UCSD-AML1 (cell line): Measurements from ENCODE around the gene KLHL41.
A peak's percentile ranks its signal among the peaks of the same experiment; 100 is the strongest.

Experiments
- DNase-seq: peaks from one replicate; lab custom pipeline; 2025; ENCODE audit not compliant: unreplicated experiment; lab: John Stamatoyannopoulos, UW

Gene KLHL41

DNA sequence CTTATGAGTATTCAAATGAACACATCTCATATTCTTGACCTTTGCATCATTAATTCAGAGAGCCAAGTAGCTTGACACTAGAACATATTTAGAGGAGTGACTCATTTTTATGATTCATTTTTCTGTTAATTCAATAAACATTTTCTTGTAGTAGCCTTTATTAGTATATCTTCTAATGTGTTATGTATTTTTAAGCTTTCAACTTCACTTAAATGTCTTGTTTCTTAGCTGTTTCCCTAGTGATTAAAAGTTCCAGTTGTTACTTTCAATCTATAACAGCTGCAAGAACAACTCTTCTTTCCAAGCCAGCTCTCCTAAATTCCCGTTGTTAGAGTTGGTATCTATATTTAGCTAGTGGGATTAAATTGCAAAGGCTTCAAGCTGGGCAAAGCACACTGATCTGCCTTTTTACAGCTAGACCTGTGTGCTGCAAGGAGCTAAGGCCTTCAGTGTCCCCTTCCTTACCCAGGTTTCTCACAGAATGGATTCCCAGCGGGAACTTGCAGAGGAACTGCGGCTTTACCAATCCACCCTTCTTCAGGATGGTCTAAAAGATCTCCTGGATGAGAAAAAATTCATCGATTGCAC lies at the start of gene KLHL41:
TSS of gene KLHL41 (plus strand) at position 405 of the 588 bp plus-strand sequence. CDS start at position 482, 77 bp downstream.
- no peak for DNase-seq

DNA sequence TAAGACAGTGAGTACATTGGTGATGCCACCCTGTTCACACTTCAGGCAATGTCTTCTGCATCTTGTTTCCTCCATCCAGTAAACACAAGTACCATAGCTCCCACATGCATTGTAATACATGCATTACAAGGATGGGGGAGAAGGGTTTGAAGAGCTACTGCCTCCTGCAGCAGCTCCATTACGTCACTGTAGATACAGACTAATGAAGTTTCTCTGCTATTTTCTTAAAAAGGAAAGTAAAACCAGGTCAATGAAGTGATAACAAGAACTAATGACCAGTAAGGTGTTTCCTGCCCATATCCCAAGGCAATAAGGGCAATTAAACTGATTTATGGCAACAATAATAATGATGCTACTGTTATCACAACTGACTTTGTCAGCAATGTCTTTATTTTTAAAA lies 48.4 kb upstream of the KLHL41 start:
- DNase-seq, result no peak

DNA sequence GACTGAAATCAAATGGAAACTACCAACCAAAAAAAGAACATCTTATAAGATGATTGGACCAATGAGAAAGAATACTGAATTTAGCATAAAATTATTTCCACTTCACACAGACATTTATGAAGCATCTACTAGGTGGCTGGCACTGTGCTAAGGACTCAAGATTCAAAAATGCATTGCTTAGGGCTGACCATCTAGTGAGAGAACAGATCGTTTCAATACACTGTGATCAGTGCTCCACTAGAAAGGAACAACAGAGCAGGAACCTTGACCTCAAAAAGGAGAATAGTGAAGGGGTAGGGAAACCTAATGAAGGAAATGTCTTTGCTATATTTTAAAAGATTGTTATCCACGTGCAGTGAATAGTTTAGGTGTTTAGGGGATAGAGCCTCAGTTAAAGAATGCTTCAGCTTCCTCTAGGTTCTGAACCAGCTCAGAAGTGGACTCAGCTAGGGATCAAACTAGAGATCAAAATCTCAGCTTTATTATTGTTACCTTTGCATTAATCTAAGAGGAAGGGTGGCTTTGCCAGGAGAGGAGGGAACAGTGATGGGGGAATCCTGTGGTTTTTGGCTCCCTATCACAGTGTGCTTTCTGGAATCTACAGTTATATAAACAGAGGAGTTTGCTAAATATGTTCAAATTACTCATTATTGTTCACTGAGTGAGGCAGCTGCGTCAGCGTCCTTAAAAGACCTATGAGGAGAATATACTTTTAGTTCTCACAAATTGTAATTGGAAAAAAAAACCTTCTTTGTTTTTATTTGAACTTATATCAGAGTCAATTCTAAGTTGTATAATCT lies 46.4 kb upstream of the KLHL41 start:
- DNase-seq, result no peak

DNA sequence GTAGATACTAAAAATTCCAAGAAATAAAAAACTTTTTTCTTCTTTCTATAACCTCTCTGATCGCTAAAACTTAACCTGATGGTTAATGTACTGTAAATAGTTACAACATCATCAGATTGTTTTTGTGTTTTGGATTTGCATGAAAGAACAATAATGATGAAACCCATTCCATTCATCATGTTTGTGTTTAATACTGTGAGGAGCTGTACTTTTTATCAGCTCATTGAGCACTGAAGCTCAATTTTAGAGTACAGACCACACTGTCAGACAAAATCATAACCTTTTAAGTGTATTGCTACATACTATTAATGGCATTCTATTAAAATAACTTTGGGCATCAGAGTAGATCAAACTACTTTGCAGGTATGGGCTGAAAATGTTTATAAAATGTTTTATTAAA lies 45.0 kb upstream of the KLHL41 start:
- no peak for DNase-seq

DNA sequence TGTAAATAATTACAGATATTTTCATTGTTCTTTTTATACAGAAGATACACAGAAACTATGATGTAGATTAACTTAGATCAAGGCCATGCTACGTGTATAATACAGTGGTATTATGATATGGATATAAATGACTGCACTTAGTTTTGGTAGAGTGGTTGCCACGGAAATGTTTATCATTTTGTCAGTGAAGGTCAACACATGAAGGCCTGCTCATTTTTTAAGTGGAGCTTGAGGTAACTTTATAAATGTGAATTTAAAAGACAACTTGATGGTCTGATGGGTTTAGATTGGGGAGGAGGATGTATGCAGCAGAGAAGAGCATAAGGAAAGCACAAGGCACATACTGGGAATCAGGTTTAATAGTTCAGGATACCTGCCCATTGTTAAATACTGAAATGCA lies 44.6 kb upstream of the KLHL41 start:
- DNase-seq, result no peak

DNA sequence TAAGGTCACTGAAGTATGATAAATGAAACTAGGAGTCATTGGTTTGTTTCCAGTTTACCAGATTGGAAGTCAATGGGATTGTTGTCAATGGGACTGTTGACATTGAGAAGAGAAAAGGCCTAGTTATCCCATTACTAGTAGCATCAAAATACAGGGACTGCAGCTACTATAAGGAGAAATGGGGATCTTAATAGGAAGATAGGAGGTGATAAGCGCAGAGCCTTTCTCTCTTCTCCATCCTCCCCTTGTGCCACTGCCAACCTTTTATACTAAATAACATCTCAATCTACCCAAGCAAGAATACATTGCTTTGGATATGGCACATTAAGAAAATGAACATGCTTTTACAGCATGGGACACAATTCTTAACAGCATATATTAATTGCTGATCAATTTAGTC lies 40.7 kb upstream of the KLHL41 start:
- no peak for DNase-seq

DNA sequence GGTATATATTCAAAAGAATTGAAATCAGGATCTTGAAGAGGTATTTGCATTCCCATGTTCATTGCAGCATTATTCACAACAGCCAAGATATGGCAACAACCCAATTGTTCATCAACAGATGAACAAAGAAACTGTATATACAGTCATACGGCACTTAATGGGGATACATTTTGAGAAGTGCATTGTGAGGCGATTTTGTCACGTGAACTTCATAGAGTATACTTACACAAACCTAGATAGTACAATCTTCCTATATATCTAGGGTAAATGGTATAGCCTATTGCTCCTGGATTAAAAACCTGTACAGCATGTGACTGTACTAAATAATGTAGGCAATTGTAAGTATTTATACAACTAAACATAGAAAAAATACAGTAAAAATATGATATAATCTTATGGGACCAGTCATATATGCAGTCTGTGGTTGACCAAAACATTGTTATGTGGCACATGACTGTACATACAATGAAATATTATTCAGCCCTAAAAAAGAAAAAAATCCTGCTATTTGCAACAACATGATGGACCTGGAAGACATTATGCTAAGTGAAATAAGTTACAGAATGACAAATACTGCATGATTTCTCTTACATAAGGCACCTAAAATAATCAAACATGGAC lies 39.4 kb upstream of the KLHL41 start:
- no peak for DNase-seq

DNA sequence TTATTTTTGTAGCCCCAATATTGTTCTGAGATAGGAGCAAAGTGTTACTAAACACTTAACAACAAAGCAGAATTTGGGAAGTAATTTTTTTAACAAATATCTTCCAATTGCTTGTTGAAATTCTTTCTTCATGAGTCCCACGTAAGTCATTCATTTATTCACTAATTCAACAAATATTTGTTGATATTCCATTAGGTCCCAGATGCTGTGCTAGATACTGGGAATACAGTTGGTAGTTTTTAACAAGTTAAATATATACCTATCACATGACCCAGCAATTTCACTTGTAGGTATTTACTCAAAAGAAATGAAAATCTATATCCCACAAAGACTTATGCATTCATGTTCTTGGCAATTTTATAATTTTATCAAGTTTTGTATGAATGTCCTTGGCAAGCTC lies 37.3 kb upstream of the KLHL41 start:
- DNase-seq, result no peak

DNA sequence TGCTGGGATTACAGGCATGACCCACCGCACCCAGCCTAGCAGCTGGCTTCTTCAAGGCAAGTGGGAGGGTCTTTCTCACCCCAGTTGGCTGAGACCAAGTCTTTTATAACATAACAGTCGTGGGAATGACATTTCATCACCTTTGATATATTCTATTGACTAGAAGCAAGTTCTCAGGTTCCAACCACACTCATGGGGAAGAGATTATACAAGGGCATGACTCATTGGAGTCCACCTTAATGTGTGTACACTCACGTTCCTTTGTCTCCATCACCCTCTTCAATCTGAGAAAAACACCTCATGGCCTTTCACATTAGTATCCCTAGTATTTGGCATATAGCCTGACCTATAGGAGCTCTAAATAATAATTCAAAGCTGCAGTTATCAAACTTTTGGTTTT lies 33.0 kb upstream of the KLHL41 start:
- DNase-seq, result no peak

DNA sequence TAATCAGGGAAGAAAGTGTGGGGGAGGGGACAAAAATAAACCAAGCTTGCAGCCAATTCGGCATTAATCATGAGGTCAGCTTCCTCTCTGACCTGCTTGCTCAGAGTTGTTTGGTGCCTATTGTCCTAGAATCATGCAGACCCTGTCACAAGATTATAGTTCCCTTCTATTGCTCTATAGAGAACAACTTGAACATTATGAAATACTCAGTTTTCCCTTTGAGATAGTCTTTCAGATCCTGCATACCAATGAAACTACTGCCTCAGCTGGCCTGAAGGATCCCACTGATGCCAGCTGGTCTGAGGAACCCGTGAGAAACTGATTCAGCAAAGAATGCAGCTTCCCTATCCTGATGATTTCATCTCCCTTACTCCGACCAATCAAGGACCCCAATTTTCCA lies 31.2 kb upstream of the KLHL41 start:
- no peak for DNase-seq

DNA sequence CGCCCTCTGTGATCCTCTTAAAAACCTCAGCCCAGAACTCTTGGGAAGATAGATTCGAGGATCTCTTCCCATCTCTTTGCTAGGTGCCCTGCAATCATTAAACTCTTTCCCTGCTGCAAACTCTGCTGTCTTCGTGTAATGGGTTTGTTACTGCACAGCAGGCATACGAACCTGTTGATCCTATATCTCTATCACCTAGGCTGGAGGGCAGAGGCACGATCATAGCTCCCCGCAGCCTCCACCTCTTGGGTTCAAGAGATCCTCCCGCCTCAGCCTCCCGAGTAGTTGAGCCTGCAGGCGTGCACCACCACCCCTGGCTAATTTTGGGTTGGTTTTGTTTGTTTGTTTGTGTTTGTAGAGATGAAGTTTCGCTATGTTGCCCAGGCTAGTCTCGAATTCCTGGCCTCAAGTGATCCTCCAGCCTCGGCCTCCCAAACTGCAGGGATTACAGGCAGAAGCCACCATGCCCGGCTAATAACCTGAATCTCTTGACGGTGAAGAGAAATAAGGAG lies 30.7 kb upstream of the KLHL41 start:
- no peak for DNase-seq

DNA sequence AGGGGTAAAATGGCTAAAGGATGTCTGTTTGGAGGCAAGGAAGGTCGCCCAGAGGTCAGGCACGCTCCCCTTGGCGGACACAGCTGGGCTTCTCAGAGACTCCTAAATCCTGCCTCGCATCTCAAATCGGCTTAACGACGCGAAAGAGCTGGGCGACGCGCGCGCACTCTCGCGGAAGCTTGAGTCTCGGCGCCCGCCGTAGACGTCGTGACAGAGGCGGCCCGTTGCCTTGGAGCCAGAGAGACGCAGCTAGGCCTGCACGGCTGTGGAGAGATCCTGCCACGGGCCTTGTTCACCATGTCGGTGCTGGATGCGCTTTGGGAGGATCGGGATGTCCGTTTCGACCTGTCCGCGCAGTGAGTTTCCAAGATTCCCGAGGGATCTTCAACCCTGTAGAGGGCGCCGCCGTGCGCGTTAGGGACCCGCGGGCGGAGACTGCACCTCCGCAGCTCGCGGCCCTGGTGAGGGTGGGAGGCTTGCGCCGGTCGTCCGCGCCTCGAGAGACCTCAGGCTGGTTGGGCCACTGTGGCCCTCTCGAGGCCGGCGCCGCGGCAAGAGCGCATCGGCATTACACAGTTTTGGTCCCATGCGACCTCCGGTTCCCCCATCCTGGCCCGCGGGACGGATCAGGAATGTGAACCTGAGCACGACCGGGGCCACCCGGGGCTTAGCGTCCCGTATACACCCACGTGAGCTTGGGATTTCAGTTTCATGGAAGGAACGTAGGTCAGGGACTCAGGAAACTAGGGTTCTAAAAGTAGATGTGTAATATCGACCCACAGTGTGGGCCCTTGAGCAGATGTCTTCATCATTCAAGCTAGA lies 30.0 kb upstream of the KLHL41 start, which contains the start of gene BBS5:
TSS of gene BBS5 (plus strand) at position 238 of the 822 bp plus-strand sequence. CDS start at position 298, 60 bp downstream.
- peak; percentile 78 for DNase-seq

DNA sequence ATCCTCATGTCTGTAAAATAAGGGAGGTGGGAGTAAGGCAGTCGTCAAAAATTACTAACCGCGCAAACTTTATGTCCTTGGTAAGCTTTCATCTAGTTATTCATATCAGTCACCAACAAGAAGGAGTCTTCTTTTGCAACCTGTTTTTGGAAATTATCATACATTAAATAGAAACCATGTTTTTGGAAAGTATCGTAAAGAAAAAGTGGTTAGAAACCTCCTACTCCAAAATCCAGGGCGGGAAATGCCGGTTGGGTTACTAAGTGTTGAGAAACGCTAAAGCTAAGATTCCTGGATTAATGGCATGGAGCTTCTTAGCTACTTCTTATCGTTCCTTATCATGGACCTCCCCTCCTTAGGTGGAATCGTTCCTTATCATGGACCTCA lies 29.4 kb upstream of the KLHL41 start:
- DNase-seq, result no peak

DNA sequence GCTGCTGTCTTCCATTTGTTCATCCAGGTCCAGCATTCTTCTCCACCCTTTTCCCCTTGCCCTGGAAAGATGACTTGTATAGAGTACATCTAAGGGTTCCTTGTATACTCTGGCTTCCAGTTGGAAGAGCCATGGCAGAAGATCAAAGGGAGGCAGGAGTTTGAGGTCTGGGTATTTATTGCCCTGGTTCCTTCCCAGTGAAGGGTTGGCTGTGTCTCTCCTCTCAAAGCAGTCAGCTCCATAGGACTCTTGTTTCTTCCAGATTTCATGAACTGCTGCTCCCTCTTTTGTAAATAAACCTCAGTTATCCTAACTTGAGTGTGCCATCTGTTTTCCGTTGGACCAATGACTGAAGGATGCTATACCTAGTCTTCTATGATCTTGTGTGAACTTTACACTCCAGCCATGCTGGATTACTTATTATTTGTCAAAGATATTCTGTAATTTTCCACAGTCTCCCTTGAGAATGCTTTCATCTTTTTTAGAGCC lies 23.8 kb upstream of the KLHL41 start:
- DNase-seq, result no peak

DNA sequence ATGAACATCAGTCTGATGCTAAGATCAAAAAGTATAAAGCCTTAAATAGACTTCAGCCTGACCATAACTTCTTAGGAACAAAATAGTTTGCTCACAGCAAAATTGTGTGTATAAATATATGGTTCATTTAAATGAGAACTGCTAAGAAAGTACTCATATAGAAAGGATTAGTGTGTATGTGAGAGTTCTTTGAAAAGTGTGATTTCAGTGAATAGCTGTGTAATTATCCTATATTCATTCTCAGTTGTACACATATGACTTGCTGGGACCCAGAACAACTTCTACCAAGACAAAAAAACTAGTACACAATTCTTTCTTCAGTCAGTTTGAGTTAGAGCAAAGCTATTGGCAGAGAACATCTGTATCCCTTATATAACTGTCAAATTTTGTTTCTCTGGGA lies 23.0 kb upstream of the KLHL41 start:
- no peak for DNase-seq

DNA sequence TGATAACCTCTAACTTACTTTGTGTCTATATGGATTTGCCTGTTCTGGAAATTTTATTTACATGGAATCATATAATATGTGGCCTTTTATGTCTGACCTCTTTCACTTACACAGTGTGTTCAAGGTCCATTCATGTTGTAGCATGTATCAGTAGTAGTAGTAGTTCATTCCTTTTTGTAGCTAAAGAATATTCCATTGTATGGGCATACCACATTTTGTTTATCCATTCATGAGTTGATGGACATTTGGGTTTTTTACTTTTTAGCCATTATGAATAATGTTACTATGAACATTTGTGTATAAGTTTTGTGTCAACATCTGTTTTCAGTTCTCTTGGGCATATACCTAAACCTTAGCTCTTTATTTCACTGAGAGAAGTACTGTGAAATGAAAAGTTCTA lies 18.7 kb upstream of the KLHL41 start:
- no peak for DNase-seq

DNA sequence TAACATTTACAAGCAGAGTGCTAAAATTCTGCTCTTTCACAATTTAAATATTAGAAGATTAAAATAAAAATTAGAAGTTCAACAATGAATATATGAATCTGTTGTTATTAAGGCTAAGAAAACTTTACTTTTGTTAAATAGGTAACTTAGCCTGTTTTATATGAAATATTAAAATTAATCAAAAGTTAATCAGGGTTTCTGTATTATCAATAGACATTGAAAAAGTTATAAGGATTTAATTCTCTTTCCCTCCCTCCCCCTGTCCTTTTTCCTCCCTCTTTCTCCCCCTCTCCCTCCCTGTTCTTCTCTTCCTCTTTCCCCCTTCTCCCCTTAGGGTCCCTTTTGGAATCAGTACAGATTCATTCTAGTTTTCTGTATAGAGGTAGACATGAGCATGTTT lies 18.1 kb upstream of the KLHL41 start:
- no peak for DNase-seq

DNA sequence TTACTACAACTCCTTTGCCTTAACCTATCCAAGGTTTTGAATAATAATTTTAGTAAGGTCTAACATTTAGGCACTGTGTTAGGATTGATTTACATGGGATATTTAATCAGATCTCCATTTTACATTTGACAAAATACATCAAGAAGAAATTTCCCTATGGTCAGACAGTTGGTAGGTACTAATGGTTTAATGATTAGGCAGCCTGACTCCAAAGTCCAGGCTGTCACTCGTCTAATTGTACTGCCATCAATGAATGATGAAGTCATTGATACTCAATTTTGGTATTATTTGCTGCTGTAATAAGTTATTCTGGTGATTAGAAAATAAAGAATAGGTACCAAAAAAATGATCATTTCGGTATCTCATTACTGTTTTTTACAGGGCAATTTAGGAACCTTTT lies 16.1 kb upstream of the KLHL41 start:
- DNase-seq, result no peak

DNA sequence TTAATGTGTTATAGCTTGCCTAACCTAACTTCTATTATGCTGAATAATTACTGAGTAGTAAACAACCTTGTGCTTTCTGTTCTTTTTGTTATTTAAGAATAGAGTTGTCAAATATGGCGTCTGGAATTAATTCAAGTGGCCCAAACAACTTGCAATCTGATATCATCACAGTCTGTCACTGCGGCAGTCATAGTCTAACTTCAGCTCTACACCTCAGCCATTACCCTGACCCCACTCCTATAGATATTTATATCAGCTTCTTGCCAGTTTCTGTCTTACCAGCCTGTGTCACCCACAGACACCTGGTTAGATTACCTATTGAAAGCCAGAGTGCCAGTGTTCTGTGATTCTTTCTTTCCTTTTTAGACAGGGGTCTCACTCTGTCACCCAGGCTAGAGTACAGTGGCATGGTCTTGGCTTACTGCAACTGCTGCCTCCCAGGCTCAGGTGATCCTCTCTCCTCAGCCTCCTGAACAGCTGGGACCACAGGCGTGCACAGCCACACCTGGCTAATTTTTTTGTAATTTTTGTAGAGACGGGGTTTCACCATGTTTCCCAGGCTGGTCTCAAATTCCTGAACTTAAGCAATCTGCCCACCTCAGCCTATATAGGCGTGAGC lies 14.1 kb upstream of the KLHL41 start:
- no peak for DNase-seq

DNA sequence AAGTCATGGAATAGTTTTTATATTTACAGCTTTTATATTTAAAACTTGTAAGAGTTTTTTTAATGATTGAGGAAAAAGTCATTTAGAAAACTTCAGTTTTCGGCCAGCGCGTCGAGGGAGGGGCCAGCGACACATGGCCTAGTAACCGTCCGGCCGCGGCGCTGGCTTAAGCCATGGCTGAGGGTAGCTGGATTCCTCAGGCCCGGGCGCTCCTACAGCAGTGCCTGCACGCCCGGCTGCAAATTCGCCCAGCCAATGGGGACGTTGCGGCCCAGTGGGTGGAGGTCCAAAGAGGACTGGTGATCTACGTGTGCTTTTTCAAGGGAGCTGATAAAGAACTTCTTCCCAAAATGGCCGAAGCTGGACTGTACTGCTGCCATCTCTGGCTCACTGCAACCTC lies 4.9 kb upstream of the KLHL41 start:
- DNase-seq, result no peak

DNA sequence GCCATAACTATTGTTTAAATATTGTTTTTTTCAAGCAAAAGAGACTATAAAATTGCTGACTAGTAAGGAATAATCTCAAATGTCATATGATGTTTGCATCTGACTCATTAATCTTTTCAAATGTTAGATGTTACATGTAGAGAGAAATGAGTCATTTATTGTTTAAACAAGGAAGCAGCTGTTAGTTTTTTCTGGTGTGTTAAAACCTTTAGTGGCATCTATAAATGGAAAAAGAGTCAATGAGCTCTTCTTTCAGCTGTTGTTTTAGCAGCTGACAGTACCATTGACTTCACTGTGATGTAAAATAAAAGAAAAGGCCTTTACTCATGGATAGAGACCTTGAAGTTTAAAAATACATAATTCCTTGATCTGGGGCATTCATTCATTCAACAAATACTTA lies 1.8 kb upstream of the KLHL41 start:
- no peak for DNase-seq
